A549 treated with CpdA at 1 μM for 4 hours (cell line): ENCODE data around the gene GRIN2B. TPM values are rescaled to one million over a fixed set of nuclear protein-coding genes. Genes with fewer than 3 reads are reported as not detected.

Experiments
- total RNA-seq: library from RNA; stranded (reverse); fragments of 200-300 nt; extraction: Qiagen RNA extraction; gene quantifications from 5 replicates; pipeline ENCODE4 v1.2.3, GENCODE V29; 2022; ENCODE audit warnings: low read depth

The GRIN2B gene
- 3.8 to 4.9 TPM (median 4.6 TPM) in 5 replicates for total RNA-seq

GRCh38 chr12:13981296-13981962, at the start of gene GRIN2B:
Gene GRIN2B, minus strand, starts transcription at chr12:13981602. Its CDS starts 115,394 bp downstream, at chr12:13866208.

